Cardiac fibroblast (primary cell): ENCODE data around the gene CCDC83.

Source experiments
- DNase-seq, 2 donors: peaks; one replicate each; pipeline versions ENCODE4 v3.0.0 to v3.0.0-alpha.2; 2010; ENCODE audit warnings: low read depth in 2 of 2
- H3K4me3 ChIP-seq, 2 donors: replicated peaks in 1 of 2; 1 replicate in 1 of 2; 2 replicates in 1 of 2; pipeline ENCODE4 v1.5.1; 2011; ENCODE audit warnings: low read depth in 2 of 2, low read length in 2 of 2, mild to moderate bottlenecking in 2 of 2, moderate library complexity in 1 of 2
- TF ChIP-seq, protein P1 (sequence below): IDR thresholded peaks from one replicate; pipeline ENCODE4 v1.5.1; 2011; ENCODE audit warnings: low read depth, mild to moderate bottlenecking, low read length, inconsistent platforms

The CCDC83 gene

DNA sequence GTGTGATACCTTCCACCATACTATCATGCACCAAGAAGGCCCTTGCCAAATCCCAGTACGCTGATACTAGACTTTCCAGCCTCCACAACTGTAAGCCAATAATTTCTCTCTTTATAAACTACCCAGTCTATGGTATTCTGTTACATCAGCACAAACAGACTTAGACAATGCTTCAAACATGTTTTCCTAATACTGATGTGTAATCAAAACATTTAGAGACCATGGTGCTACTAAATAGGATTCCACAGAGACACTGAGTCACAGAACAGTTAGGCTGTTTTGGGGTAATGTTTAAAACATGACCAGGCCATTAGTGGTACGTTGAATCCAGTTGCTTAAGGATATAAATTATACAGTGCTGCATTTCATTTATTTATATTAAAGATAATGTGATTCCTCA is 110.0 kb downstream of the CCDC83 start:
- TF ChIP-seq, protein P1, sequence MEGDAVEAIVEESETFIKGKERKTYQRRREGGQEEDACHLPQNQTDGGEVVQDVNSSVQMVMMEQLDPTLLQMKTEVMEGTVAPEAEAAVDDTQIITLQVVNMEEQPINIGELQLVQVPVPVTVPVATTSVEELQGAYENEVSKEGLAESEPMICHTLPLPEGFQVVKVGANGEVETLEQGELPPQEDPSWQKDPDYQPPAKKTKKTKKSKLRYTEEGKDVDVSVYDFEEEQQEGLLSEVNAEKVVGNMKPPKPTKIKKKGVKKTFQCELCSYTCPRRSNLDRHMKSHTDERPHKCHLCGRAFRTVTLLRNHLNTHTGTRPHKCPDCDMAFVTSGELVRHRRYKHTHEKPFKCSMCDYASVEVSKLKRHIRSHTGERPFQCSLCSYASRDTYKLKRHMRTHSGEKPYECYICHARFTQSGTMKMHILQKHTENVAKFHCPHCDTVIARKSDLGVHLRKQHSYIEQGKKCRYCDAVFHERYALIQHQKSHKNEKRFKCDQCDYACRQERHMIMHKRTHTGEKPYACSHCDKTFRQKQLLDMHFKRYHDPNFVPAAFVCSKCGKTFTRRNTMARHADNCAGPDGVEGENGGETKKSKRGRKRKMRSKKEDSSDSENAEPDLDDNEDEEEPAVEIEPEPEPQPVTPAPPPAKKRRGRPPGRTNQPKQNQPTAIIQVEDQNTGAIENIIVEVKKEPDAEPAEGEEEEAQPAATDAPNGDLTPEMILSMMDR, result no peak
- no peak overlapping the region for H3K4me3 ChIP-seq
- DNase-seq, result peak in 1 of 2 donors; percentile 89

DNA sequence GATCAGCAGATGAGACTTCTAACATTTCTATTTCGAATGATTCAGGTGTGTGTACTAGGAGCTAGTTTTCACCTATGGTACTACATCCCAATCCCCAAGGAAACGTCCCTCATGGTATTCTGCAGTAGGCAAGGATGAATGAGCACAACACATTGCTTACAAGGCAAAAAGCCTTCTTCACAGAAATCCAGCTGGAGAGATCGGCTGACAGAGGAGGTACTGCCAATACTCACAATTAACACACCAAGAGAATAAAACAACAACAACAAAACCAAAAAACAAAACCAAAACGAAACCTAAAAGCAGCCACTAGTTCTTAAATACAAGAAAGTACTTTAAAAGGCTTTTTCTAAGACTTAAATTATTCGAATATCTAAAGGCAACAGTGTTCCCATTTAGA is 112.3 kb downstream of the CCDC83 start:
- H3K4me3 ChIP-seq, result no peak overlapping the region
- DNase-seq, result no peak
- TF ChIP-seq, protein P1, result no peak
